Breast epithelium (tissue), 4 donors: ENCODE results near the gene CPT1B. TPM values are rescaled to one million over a fixed set of nuclear protein-coding genes. Genes with fewer than 3 reads are reported as not detected.

Source experiments
- DNase-seq, 2 donors: peaks; one replicate each; pipeline ENCODE4 v3.0.0-alpha.2; 2019; ENCODE audit warnings: low spot score in 2 of 2
- H3K27ac ChIP-seq, 2 donors: fragments of 200-600 bp; sonication (generic) in 1 of 2; one replicate each; pipeline ENCODE4 v1.5.1; 2016 to 2019; ENCODE audit warnings: mild to moderate bottlenecking in 1 of 2
- H3K27me3 ChIP-seq, 2 donors: fragments of 200-600 bp; sonication (generic) in 1 of 2; one replicate each; pipeline versions ENCODE4 v1.5.1 to v1.6.0; 2017 to 2019; ENCODE audit warnings: control low read depth in 1 of 2, mild to moderate bottlenecking in 1 of 2
- H3K36me3 ChIP-seq: fragments of 200-600 bp; one replicate; pipeline ENCODE4 v1.5.1; 2019
- H3K4me1 ChIP-seq, 2 donors: fragments of 200-600 bp; sonication (generic); one replicate each; pipeline ENCODE4 v1.5.1; 2016 to 2019; ENCODE audit warnings: control low read depth in 1 of 2
- H3K4me3 ChIP-seq, 3 donors: fragments of 200-600 bp; sonication (generic); 1 replicate in 2 of 3; 2 replicates in 1 of 3; pipeline ENCODE4 v1.5.1; 2016 to 2019; ENCODE audit warnings: mild to moderate bottlenecking in 3 of 3, moderate library complexity in 2 of 3
- H3K9me3 ChIP-seq, 2 donors: fragments of 200-600 bp; sonication (generic) in 1 of 2; one replicate each; pipeline ENCODE4 v1.5.1; 2016 to 2019; ENCODE audit warnings: control low read depth in 1 of 2
- CTCF ChIP-seq, 3 donors: fragments of 450-650 bp; IDR thresholded peaks; one replicate each; pipeline ENCODE4 v1.5.1; 2016 to 2017; ENCODE audit warnings: antibody characterized with exemption in 3 of 3, mild to moderate bottlenecking in 3 of 3, moderate library complexity in 3 of 3
- POLR2A ChIP-seq: fragments of 450-650 bp; IDR thresholded peaks from one replicate; pipeline ENCODE4 v1.6.1; 2016; ENCODE audit warnings: antibody characterized with exemption, mild to moderate bottlenecking, moderate library complexity
- POLR2AphosphoS5 ChIP-seq, 3 donors: sonication (generic); formaldehyde crosslinking; IDR thresholded peaks; one replicate each; pipeline ENCODE4 v1.6.1; 2017; ENCODE audit warnings: antibody characterized with exemption in 3 of 3
- intact Hi-C: fragments of 100-400 bp; cut with DNase I; formaldehyde crosslinking; loops from one replicate; pipeline ENCODE4 v1.15.1; 2023; ENCODE audit warnings: low total_unique reads
- total RNA-seq, 3 donors: library from RNA; depleted of rRNA; stranded (reverse); fragments of >200 nt; gene quantifications; one replicate each; pipeline ENCODE4 v1.1.0, GENCODE V29; 2016

Gene CPT1B
- total RNA-seq, 3 donors from 2014 or later: 13.6 to 40.0 (median 39.4) TPM

- no peak for TF ChIP-seq CTCF (IDR thresholded peaks at IDR 0.05)
- TF ChIP-seq POLR2AphosphoS5 (IDR thresholded peaks at IDR 0.05): no peak
- TF ChIP-seq POLR2A: no peak
- Histone ChIP-seq H3K27me3 (no peaks in the 10 kb centered on the region), H3K4me1 (peaks cover 0 to 8% of the 10 kb centered on the region in 2 donors), H3K4me3 (no peak overlapping the region), H3K27ac (no peak overlapping the region), H3K9me3 (no peaks in the 10 kb centered on the region), H3K36me3 (no peaks in the 10 kb centered on the region)
- intact Hi-C loops: no loop called here
- DNase-seq: no peak
Observed at GRCh38 chr22:50578776-50579310, 616 bp upstream of the CPT1B start.

- no peaks in the 10 kb centered on the region for H3K36me3 ChIP-seq
Observed at GRCh38 chr22:50577697-50577986, 585 bp downstream of the CPT1B start.

GRCh38 chr22:50576806-50577696 lies 1.2 kb downstream of the CPT1B start:
- Histone ChIP-seq H3K4me3 (no peak overlapping the region), H3K27me3 (no peaks in the 10 kb centered on the region), H3K9me3 (no peaks in the 10 kb centered on the region), H3K4me1 (peaks cover 0 to 8% of the 10 kb centered on the region in 2 donors), H3K36me3 (no peaks in the 10 kb centered on the region), H3K27ac (no peak overlapping the region)
- intact Hi-C loops: no loop called here
- DNase-seq: no peak
- TF ChIP-seq POLR2AphosphoS5 (IDR thresholded peaks at IDR 0.05): no peak
- TF ChIP-seq CTCF (IDR thresholded peaks at IDR 0.05): no peak
- no peak for TF ChIP-seq POLR2A

More at GRCh38 chr22:50577697-50577986, 585 bp downstream of the CPT1B start:
- intact Hi-C loops: no loop called here
- Histone ChIP-seq H3K27ac (no peak overlapping the region), H3K9me3 (no peaks in the 10 kb centered on the region), H3K27me3 (no peaks in the 10 kb centered on the region), H3K4me3 (no peak overlapping the region), H3K4me1 (peaks cover 0 to 8% of the 10 kb centered on the region in 2 donors)
- DNase-seq: no peak
- no peak for TF ChIP-seq POLR2A
- TF ChIP-seq CTCF (IDR thresholded peaks at IDR 0.05): no peak
- no peak for TF ChIP-seq POLR2AphosphoS5 (IDR thresholded peaks at IDR 0.05)

GRCh38 chr22:50576070-50576469 lies 2.2 kb downstream of the CPT1B start:
- Histone ChIP-seq H3K4me1 (no peaks in the 10 kb centered on the region), H3K36me3 (peaks cover 5% of the 10 kb centered on the region), H3K27ac (no peak overlapping the region), H3K27me3 (no peaks in the 10 kb centered on the region), H3K9me3 (no peaks in the 10 kb centered on the region), H3K4me3 (no peak overlapping the region)
- no peak for TF ChIP-seq CTCF (IDR thresholded peaks at IDR 0.05)
- TF ChIP-seq POLR2A: no peak
- TF ChIP-seq POLR2AphosphoS5 (IDR thresholded peaks at IDR 0.05): no peak
- DNase-seq: no peak
- intact Hi-C loops: no loop called here

- no peak overlapping the region for H3K4me3 ChIP-seq
- H3K27me3 ChIP-seq: no peaks in the 10 kb centered on the region
- intact Hi-C loops: no loop called here
- H3K36me3 ChIP-seq: peaks cover 10% of the 10 kb centered on the region
- H3K4me1 ChIP-seq: no peaks in the 10 kb centered on the region
- DNase-seq: no peak
- no peak overlapping the region for H3K27ac ChIP-seq
- no peak for TF ChIP-seq CTCF (IDR thresholded peaks at IDR 0.05)
- TF ChIP-seq POLR2A: no peak
- TF ChIP-seq POLR2AphosphoS5 (IDR thresholded peaks at IDR 0.05): no peak
- H3K9me3 ChIP-seq: no peaks in the 10 kb centered on the region
Observed at GRCh38 chr22:50575426-50575941, 2.7 kb downstream of the CPT1B start.
